Measurements from ENCODE around the gene GABRB2.
"Not testable (repeated sequence)": the region's sequence is repeated elsewhere in the genome, so short reads cannot be mapped to it uniquely, and the experiment has no call there.

Gene GABRB2

GRCh38 chr5:161545344-161546094, 1.0 kb downstream of the GABRB2 start:
- no peak overlapping the region for H3K9ac ChIP-seq (ENCODE audit: low read depth, low read length)
- H3K9me3 ChIP-seq (ENCODE audit: insufficient read depth, low read depth, low read length): no peaks in the 10 kb centered on the region
- H3K4me3 ChIP-seq (ENCODE audit: low read length): peak overlapping the region; percentile 76

DNA sequence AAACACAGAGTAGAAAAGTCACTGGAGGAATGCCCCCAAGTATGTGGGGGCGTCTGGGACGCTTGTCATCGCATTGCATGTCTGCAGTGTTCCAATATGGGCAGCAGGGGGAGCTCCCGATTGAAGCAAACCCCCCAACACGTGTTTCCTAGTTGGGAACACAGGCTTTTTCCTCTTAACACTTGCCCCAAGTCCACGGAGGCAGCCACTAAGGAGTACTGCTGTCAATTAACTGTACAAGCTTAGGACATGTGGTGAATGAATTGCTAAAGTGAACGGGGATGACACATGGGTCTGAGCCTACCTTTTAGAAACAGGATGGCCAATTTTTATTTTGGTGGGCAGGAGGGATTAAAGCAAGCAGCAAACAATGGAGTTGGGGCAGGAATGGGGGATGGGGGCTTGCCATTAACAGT, 2.2 kb downstream of the GABRB2 start:
- Histone ChIP-seq H3K4me3 (ENCODE audit: low read length) (peak overlapping the region; percentile 76; the same call in 1 of the 2 replicates), H3K27ac (ENCODE audit: low read length) (no peak overlapping the region), H3K4me1 (ENCODE audit: insufficient read depth, low read length) (peaks cover 14% of the 10 kb centered on the region; the same call in 1 of the 2 replicates), H3K9ac (ENCODE audit: low read depth, low read length) (no peak overlapping the region), H3K36me3 (ENCODE audit: insufficient read depth, low read depth, low read length) (no peaks in the 10 kb centered on the region), H3K9me3 (ENCODE audit: insufficient read depth, low read depth, low read length) (no peaks in the 10 kb centered on the region), H3K27me3 (ENCODE audit: insufficient read depth, low read length) (peaks cover 57% of the 10 kb centered on the region)

More at GRCh38 chr5:161545344-161546094, 1.0 kb downstream of the GABRB2 start:
- peaks cover 67% of the 10 kb centered on the region for H3K27me3 ChIP-seq (ENCODE audit: insufficient read depth, low read length)
- H3K36me3 ChIP-seq (ENCODE audit: insufficient read depth, low read depth, low read length): no peaks in the 10 kb centered on the region
- H3K27ac ChIP-seq (ENCODE audit: low read length): no peak overlapping the region
- peaks cover 14% of the 10 kb centered on the region; the same call in 1 of the 2 replicates for H3K4me1 ChIP-seq (ENCODE audit: insufficient read depth, low read length)

GRCh38 chr5:161539016-161539415, 7.5 kb downstream of the GABRB2 start:
- Histone ChIP-seq H3K27ac (ENCODE audit: low read length) (no peak overlapping the region), H3K4me1 (ENCODE audit: insufficient read depth, low read length) (no peaks in the 10 kb centered on the region), H3K4me3 (ENCODE audit: low read length) (no peak overlapping the region), H3K36me3 (ENCODE audit: insufficient read depth, low read depth, low read length) (no peaks in the 10 kb centered on the region), H3K9ac (ENCODE audit: low read depth, low read length) (no peak overlapping the region), H3K9me3 (ENCODE audit: insufficient read depth, low read depth, low read length) (no peaks in the 10 kb centered on the region), H3K27me3 (ENCODE audit: insufficient read depth, low read length) (peaks cover 4% of the 10 kb centered on the region)

- no peaks in the 10 kb centered on the region for H3K9me3 ChIP-seq (ENCODE audit: insufficient read depth, low read depth, low read length)
- H3K4me1 ChIP-seq (ENCODE audit: insufficient read depth, low read length): no peaks in the 10 kb centered on the region
- no peaks in the 10 kb centered on the region for H3K27me3 ChIP-seq (ENCODE audit: insufficient read depth, low read length)
- H3K9ac ChIP-seq (ENCODE audit: low read depth, low read length): no peak overlapping the region
- no peak overlapping the region for H3K4me3 ChIP-seq (ENCODE audit: low read length)
- H3K36me3 ChIP-seq (ENCODE audit: insufficient read depth, low read depth, low read length): no peaks in the 10 kb centered on the region
- no peak overlapping the region for H3K27ac ChIP-seq (ENCODE audit: low read length)
These were observed 10.8 kb downstream of the GABRB2 start for GRCh38 chr5:161535762-161536161.

GRCh38 chr5:161530700-161531099, 15.8 kb downstream of the GABRB2 start:
- H3K27ac ChIP-seq (ENCODE audit: low read length): no peak overlapping the region
- H3K4me3 ChIP-seq (ENCODE audit: low read length): no peak overlapping the region
- H3K9me3 ChIP-seq (ENCODE audit: insufficient read depth, low read depth, low read length): no peaks in the 10 kb centered on the region
- no peaks in the 10 kb centered on the region for H3K4me1 ChIP-seq (ENCODE audit: insufficient read depth, low read length)
- no peak overlapping the region for H3K9ac ChIP-seq (ENCODE audit: low read depth, low read length)
- H3K27me3 ChIP-seq (ENCODE audit: insufficient read depth, low read length): no peaks in the 10 kb centered on the region
- no peaks in the 10 kb centered on the region for H3K36me3 ChIP-seq (ENCODE audit: insufficient read depth, low read depth, low read length)

GRCh38 chr5:161513942-161514341, 32.6 kb downstream of the GABRB2 start:
- Histone ChIP-seq H3K4me1 (ENCODE audit: insufficient read depth, low read length) (no peaks in the 10 kb centered on the region), H3K36me3 (ENCODE audit: insufficient read depth, low read depth, low read length) (no peaks in the 10 kb centered on the region), H3K27ac (ENCODE audit: low read length) (no peak overlapping the region), H3K4me3 (ENCODE audit: low read length) (no peak overlapping the region), H3K27me3 (ENCODE audit: insufficient read depth, low read length) (no peaks in the 10 kb centered on the region), H3K9ac (ENCODE audit: low read depth, low read length) (no peak overlapping the region), H3K9me3 (ENCODE audit: insufficient read depth, low read depth, low read length) (no peaks in the 10 kb centered on the region)

DNA sequence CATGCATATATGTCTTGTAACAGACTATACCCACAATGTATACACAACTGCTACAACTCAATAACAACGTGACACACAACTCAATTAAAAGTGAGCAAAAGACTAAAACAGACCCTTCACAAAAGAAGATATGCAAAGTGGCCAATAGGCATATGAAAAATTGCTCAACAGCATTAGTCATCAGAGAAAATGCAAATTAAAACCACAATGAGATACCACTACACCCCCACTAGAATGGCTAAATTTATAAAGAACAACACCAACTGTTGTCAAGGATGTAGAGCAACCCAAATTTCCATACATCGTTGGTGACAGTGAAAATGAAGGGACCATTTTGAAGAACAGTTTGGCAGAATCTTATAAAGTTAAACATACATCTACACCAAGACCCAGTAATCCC, 38.9 kb downstream of the GABRB2 start:
- no peaks in the 10 kb centered on the region for H3K36me3 ChIP-seq (ENCODE audit: insufficient read depth, low read depth, low read length)
- no peak overlapping the region for H3K4me3 ChIP-seq (ENCODE audit: low read length)
- no peak overlapping the region for H3K27ac ChIP-seq (ENCODE audit: low read length)

GRCh38 chr5:161505160-161505559, 41.4 kb downstream of the GABRB2 start:
- H3K4me3 ChIP-seq (ENCODE audit: low read length); H3K27ac ChIP-seq (ENCODE audit: low read length); H3K27me3 ChIP-seq (ENCODE audit: insufficient read depth, low read length); H3K9ac ChIP-seq (ENCODE audit: low read depth, low read length); H3K4me1 ChIP-seq (ENCODE audit: insufficient read depth, low read length); H3K36me3 ChIP-seq (ENCODE audit: insufficient read depth, low read depth, low read length); H3K9me3 ChIP-seq (ENCODE audit: insufficient read depth, low read depth, low read length): not testable (repeated sequence)

More for the DNA sequence above, 38.9 kb downstream of the GABRB2 start:
- Histone ChIP-seq H3K9me3 (ENCODE audit: insufficient read depth, low read depth, low read length) (no peaks in the 10 kb centered on the region), H3K9ac (ENCODE audit: low read depth, low read length) (no peak overlapping the region), H3K27me3 (ENCODE audit: insufficient read depth, low read length) (no peaks in the 10 kb centered on the region), H3K4me1 (ENCODE audit: insufficient read depth, low read length) (no peaks in the 10 kb centered on the region)

GRCh38 chr5:161498531-161498930, 48.0 kb downstream of the GABRB2 start:
- Histone ChIP-seq H3K27ac (ENCODE audit: low read length) (no peak overlapping the region), H3K4me3 (ENCODE audit: low read length) (no peak overlapping the region), H3K27me3 (ENCODE audit: insufficient read depth, low read length) (no peaks in the 10 kb centered on the region), H3K36me3 (ENCODE audit: insufficient read depth, low read depth, low read length) (no peaks in the 10 kb centered on the region), H3K4me1 (ENCODE audit: insufficient read depth, low read length) (no peaks in the 10 kb centered on the region), H3K9ac (ENCODE audit: low read depth, low read length) (no peak overlapping the region), H3K9me3 (ENCODE audit: insufficient read depth, low read depth, low read length) (peaks cover 21% of the 10 kb centered on the region)

GRCh38 chr5:161483721-161484120, 62.8 kb downstream of the GABRB2 start:
- H3K9me3 ChIP-seq (ENCODE audit: insufficient read depth, low read depth, low read length): no peaks in the 10 kb centered on the region
- no peaks in the 10 kb centered on the region for H3K36me3 ChIP-seq (ENCODE audit: insufficient read depth, low read depth, low read length)
- no peak overlapping the region for H3K9ac ChIP-seq (ENCODE audit: low read depth, low read length)
- H3K27me3 ChIP-seq (ENCODE audit: insufficient read depth, low read length): no peaks in the 10 kb centered on the region
- no peak overlapping the region for H3K27ac ChIP-seq (ENCODE audit: low read length)
- H3K4me1 ChIP-seq (ENCODE audit: insufficient read depth, low read length): no peaks in the 10 kb centered on the region
- H3K4me3 ChIP-seq (ENCODE audit: low read length): no peak overlapping the region

GRCh38 chr5:161481922-161482321, 64.6 kb downstream of the GABRB2 start:
- Histone ChIP-seq H3K27ac (ENCODE audit: low read length) (no peak overlapping the region), H3K4me1 (ENCODE audit: insufficient read depth, low read length) (no peaks in the 10 kb centered on the region), H3K9ac (ENCODE audit: low read depth, low read length) (no peak overlapping the region), H3K36me3 (ENCODE audit: insufficient read depth, low read depth, low read length) (no peaks in the 10 kb centered on the region), H3K27me3 (ENCODE audit: insufficient read depth, low read length) (no peaks in the 10 kb centered on the region), H3K4me3 (ENCODE audit: low read length) (no peak overlapping the region), H3K9me3 (ENCODE audit: insufficient read depth, low read depth, low read length) (no peaks in the 10 kb centered on the region)

DNA sequence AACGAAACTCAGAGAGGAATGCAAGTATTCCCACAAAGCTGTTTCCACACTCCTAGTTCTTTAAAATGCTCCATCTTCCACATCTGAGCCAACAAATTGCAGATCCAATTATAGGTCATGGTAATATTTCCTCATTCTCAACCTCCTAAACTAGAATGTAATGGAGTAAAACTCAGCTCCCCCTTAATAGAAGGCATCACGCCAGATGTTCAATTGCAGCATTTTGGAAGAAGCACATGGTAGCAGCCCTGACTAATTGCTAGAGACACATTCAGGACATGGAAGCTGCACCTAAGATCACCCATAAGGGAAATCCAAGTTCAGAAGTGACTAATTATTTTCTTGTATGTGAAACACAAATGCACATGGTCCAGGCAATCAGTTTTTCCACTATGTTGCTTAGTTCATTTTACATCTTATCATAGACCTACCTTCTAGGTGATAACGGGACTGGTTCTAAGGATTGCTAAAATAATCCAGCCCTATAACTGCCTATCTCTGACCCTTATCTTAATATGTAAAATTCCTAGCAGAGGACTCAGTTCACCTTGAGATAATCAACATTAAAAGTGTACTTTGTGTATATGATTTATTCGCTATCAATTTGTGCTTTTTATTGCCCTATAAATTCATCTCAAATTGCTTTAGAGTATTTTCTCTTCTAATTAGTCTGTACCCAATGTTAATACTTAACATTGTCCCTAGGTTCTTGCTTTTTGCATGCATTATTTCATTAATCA, 75.1 kb downstream of the GABRB2 start:
- Histone ChIP-seq H3K9ac (ENCODE audit: low read depth, low read length) (no peak overlapping the region), H3K27ac (ENCODE audit: low read length) (no peak overlapping the region), H3K4me3 (ENCODE audit: low read length) (no peak overlapping the region), H3K4me1 (ENCODE audit: insufficient read depth, low read length) (no peaks in the 10 kb centered on the region), H3K27me3 (ENCODE audit: insufficient read depth, low read length) (no peaks in the 10 kb centered on the region), H3K36me3 (ENCODE audit: insufficient read depth, low read depth, low read length) (no peaks in the 10 kb centered on the region), H3K9me3 (ENCODE audit: insufficient read depth, low read depth, low read length) (no peaks in the 10 kb centered on the region)
